Body of pancreas (tissue), 4 donors: ENCODE measurements around the gene FCRL5. TPM values are rescaled to one million over a fixed set of nuclear protein-coding genes. Genes with fewer than 3 reads are reported as not detected.

Experiments used
- ATAC-seq: fragments of 150-250 bp; one replicate; pipeline ENCODE4 v1.9.1; 2016
- DNase-seq, 4 donors: peaks; one replicate each; pipeline ENCODE4 v3.0.0-alpha.2; 2019
- H3K27ac ChIP-seq, 4 donors: fragments of 200-600 bp; sonication (generic); 1 replicate in 3 of 4; 2 replicates in 1 of 4; pipeline versions ENCODE4 v1.5.1 to v1.6.1; 2016 to 2019; ENCODE audit warnings: mild to moderate bottlenecking in 1 of 4, mixed read lengths in 1 of 4, moderate library complexity in 1 of 4
- H3K27me3 ChIP-seq, 2 donors: fragments of 200-600 bp; sonication (generic); one replicate each; pipeline ENCODE4 v1.6.0; 2016; ENCODE audit warnings: mild to moderate bottlenecking in 1 of 2
- H3K36me3 ChIP-seq, 2 donors: fragments of 200-600 bp; sonication (generic); replicated peaks in 1 of 2; 2 replicates each; pipeline ENCODE4 v1.5.1; 2016; ENCODE audit warnings: low read depth in 2 of 2; ENCODE audit not compliant: insufficient read depth in 1 of 2
- H3K4me1 ChIP-seq: fragments of 200-600 bp; sonication (generic); one replicate; pipeline ENCODE4 v1.6.0; 2016
- H3K4me3 ChIP-seq, 2 donors: fragments of 200-600 bp; sonication (generic); 1 replicate in 1 of 2; 2 replicates in 1 of 2; pipeline ENCODE4 v1.5.1; 2016 to 2019
- H3K9me3 ChIP-seq, 3 donors: fragments of 200-600 bp; sonication (generic); 1 replicate in 2 of 3; 2 replicates in 1 of 3; pipeline ENCODE4 v1.5.1; 2016
- POLR2A ChIP-seq, 3 donors: fragments of 450-650 bp; IDR thresholded peaks; one replicate each; pipeline ENCODE4 v1.6.1; 2016; ENCODE audit warnings: antibody characterized with exemption in 3 of 3, mild to moderate bottlenecking in 2 of 3
- WGBS, 2 donors: methylation state at CpG; one replicate each; pipeline ENCODE4 v1.1.5; 2017; 5-methylcytosine and 5-hydroxymethylcytosine counted together
- intact Hi-C: fragments of 100-400 bp; cut with DNase I; formaldehyde crosslinking; loops from one replicate; pipeline ENCODE4 v1.15.1; 2023
- total RNA-seq, 2 donors: library from RNA; depleted of rRNA; stranded (reverse); fragments of >200 nt; gene quantifications; one replicate each; pipeline ENCODE4 v1.1.0, GENCODE V29; 2016
- TF ChIP-seq, protein P1 (sequence below), 7 experiments: fragments of 450-650 bp in 4 of 7; fragments of 200-600 bp in 3 of 7; sonication (generic) in 3 of 7; IDR thresholded peaks; one replicate each; pipeline ENCODE4 v1.5.1; 2016 to 2019; ENCODE audit warnings: antibody characterized with exemption in 7 of 7

The FCRL5 gene
- total RNA-seq, 2 donors from 2014 or later, result 0.33 to 0.52 TPM

DNA sequence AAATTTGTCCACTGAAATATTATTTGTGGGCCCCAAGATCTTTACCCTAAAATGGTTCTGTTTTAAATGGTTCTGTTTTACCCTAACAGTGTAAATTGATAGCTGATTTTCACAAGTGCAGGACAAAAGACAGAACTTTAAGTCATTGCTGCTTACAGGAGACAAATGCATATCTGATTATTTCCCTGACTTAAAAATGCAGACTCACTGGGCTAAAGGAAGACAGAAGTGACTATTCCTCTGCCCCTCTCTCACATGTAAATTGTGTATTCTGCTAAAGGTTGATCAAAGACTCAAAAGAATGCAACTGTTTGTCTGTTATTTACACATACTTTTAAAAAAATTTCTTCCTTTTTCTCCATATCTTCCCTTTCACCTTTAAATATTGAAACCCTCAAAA, 12.7 kb downstream of the FCRL5 start:
- H3K27ac ChIP-seq, result no peak overlapping the region
- intact Hi-C loops, result no loop called here
- H3K9me3 ChIP-seq, result no peaks in the 10 kb centered on the region
- no peaks in the 10 kb centered on the region for H3K4me1 ChIP-seq
- DNase-seq, result no peak
- H3K36me3 ChIP-seq, result no peaks in the 10 kb centered on the region
- H3K27me3 ChIP-seq, result no peaks in the 10 kb centered on the region
- ATAC-seq, result no peak
- TF ChIP-seq, protein P1, sequence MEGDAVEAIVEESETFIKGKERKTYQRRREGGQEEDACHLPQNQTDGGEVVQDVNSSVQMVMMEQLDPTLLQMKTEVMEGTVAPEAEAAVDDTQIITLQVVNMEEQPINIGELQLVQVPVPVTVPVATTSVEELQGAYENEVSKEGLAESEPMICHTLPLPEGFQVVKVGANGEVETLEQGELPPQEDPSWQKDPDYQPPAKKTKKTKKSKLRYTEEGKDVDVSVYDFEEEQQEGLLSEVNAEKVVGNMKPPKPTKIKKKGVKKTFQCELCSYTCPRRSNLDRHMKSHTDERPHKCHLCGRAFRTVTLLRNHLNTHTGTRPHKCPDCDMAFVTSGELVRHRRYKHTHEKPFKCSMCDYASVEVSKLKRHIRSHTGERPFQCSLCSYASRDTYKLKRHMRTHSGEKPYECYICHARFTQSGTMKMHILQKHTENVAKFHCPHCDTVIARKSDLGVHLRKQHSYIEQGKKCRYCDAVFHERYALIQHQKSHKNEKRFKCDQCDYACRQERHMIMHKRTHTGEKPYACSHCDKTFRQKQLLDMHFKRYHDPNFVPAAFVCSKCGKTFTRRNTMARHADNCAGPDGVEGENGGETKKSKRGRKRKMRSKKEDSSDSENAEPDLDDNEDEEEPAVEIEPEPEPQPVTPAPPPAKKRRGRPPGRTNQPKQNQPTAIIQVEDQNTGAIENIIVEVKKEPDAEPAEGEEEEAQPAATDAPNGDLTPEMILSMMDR (IDR thresholded peaks at IDR 0.05), result no peak
- no peak for TF ChIP-seq POLR2A (IDR thresholded peaks at IDR 0.05)
- H3K4me3 ChIP-seq, result no peak overlapping the region

DNA sequence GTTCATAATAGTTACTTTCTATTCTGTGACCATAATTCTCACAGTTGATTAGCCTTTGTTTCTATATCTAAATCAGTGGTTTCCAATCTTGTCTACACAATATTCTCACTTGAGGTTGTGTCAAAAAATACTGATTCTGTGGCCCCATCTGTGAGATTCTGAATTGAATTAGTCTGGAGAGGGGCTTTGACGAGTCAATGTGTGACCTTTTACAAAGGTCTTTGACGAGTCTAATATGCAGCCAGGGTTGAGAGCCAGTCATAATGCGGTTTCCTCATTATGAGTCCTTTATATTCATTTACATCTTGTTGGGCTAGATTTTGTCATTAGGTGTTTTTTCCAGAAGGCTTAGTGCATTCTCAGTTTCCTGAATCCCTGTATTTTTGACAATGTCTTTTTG, 19.7 kb downstream of the FCRL5 start:
- no peaks in the 10 kb centered on the region for H3K36me3 ChIP-seq
- no peak for DNase-seq
- no peak overlapping the region for H3K27ac ChIP-seq
- H3K4me1 ChIP-seq, result no peaks in the 10 kb centered on the region
- ATAC-seq, result no peak
- intact Hi-C loops, result no loop called here
- TF ChIP-seq, protein P1 (IDR thresholded peaks at IDR 0.05), result no peak
- no peak for TF ChIP-seq POLR2A (IDR thresholded peaks at IDR 0.05)
- no peaks in the 10 kb centered on the region for H3K9me3 ChIP-seq
- no peaks in the 10 kb centered on the region for H3K27me3 ChIP-seq
- WGBS, 2 donors, result 57 to 68% methylated on average over 3 of the region's 3 CpGs
- H3K4me3 ChIP-seq, result no peak overlapping the region

DNA sequence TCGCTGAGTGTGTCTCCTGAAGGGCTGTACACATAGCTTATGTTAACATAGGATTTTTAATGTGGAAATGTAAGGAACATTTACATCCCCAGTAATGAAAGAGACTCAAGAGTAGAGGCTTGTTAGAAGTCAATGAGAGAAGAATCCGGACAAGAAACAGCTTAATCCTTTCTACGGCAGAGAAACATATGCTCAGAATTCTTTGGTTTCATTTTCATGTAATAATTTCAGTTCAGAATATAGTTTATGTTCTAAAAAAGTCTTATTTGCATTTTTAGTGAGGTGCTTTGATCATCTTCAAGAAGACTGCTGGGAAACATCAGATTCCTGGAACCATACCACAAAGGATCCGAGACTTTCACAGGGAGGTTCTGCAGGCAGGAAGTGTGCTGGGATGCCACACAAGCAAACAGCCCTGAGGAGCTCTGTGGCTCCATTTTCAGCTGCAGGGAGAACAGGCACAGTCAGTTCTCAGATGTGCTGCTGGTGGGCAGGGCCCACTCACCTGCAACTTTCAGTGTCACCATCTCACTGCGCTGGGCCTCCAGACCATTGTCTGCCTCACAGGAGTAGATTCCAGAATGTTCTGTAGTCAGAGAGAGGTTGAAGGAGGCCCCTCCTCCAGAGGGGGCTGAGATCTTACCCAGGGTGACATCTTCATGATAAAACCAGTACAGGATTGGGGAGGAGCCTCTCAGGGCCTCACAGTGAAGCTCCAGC, 28.4 kb downstream of the FCRL5 start:
- Histone ChIP-seq H3K9me3 (no peaks in the 10 kb centered on the region), H3K4me3 (no peak overlapping the region), H3K4me1 (no peaks in the 10 kb centered on the region), H3K27ac (no peak overlapping the region), H3K36me3 (no peaks in the 10 kb centered on the region), H3K27me3 (no peaks in the 10 kb centered on the region)
- ATAC-seq (no peak), DNase-seq (no peak)
- TF ChIP-seq, protein P1 (IDR thresholded peaks at IDR 0.05), result no peak
- no peak for TF ChIP-seq POLR2A (IDR thresholded peaks at IDR 0.05)
- intact Hi-C loops, result no loop called here
- WGBS, 2 donors, result 86 to 88% methylated on average over 5 of the region's 5 CpGs

DNA sequence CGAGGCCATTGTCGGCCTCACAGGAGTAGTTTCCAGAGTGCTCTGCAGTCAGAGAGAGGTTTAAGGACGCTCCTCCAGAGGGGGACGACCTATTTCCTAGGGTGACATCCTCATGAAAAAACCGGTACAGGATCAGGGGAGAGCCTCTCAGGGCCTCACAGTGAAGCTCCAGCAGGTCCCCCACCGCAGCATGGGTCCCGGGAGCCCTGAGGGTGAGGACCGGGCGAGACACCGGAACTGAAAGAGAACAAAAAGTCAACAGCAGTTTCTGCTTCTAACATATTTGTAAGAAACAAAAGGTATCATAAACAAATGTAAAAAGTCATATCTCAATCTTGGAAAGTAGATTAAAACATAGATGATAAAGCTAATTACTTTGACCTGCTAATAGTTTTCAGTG, 31.3 kb downstream of the FCRL5 start:
- H3K4me1 ChIP-seq, result no peaks in the 10 kb centered on the region
- TF ChIP-seq POLR2A (IDR thresholded peaks at IDR 0.05), result no peak
- TF ChIP-seq, protein P1 (IDR thresholded peaks at IDR 0.05), result no peak
- no peaks in the 10 kb centered on the region for H3K27me3 ChIP-seq
- H3K9me3 ChIP-seq, result no peaks in the 10 kb centered on the region
- no peak for DNase-seq
- no peaks in the 10 kb centered on the region for H3K36me3 ChIP-seq
- H3K4me3 ChIP-seq, result no peak overlapping the region
- intact Hi-C loops, result no loop called here
- 89 to 91% methylated on average over 8 to 10 of the region's 10 CpGs for WGBS, 2 donors
- no peak for ATAC-seq
- no peak overlapping the region for H3K27ac ChIP-seq

DNA sequence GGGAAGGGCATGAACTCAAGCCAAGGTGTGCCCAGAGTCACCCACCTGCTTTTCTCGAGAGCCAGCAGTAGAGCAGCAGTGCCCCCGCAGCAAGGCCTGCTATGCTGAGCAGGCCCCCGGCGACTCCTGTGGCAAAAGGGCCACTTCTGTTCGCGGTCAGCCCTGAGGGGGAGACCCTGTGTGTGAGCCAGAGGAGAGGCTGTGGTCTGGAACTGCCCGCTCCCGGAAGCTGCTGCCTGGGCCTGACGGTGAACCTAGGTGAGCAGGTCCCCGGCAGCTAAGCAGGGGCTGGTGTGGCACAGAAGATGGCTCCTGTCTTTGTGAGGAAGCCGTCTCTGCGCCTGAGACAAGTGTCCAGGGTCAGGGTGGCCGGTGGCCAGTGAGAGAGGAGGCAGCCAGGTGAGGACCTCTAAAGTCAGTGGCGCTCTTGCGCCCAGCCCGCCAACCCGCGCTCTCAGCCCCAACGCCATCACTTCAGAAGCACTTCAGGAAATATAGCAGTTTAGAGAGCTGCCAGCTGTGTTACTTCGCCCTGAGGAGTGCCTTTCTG, 31.9 kb downstream of the FCRL5 start:
- no peaks in the 10 kb centered on the region for H3K4me1 ChIP-seq
- H3K9me3 ChIP-seq, result no peaks in the 10 kb centered on the region
- H3K27me3 ChIP-seq, result no peaks in the 10 kb centered on the region
- TF ChIP-seq, protein P1 (IDR thresholded peaks at IDR 0.05), result no peak
- no peak for TF ChIP-seq POLR2A (IDR thresholded peaks at IDR 0.05)
- no peak for ATAC-seq
- H3K27ac ChIP-seq, result no peak overlapping the region
- H3K4me3 ChIP-seq, result no peak overlapping the region
- intact Hi-C loops, result no loop called here
- no peak for DNase-seq
- H3K36me3 ChIP-seq, result no peaks in the 10 kb centered on the region
- 91 to 92% methylated on average over 5 to 18 of the region's 20 CpGs for WGBS, 2 donors
